Gastrocnemius medialis (tissue), 4 donors: ENCODE measurements around the gene APBB2. TPM values are rescaled to one million over a fixed set of nuclear protein-coding genes. Genes with fewer than 3 reads are reported as not detected.

Experiments used
- ATAC-seq, 2 donors: fragments of 150-250 bp; one replicate each; pipeline ENCODE4 v1.9.1; 2016
- DNase-seq, 2 donors: peaks; one replicate each; pipeline ENCODE4 v3.0.0-alpha.2; 2019
- H3K27ac ChIP-seq, 4 donors: fragments of 200-600 bp; sonication (generic); 1 replicate in 1 of 4; 2 replicates in 3 of 4; pipeline ENCODE4 v1.5.1; 2016 to 2018; ENCODE audit warnings: mild to moderate bottlenecking in 2 of 4, moderate library complexity in 1 of 4
- H3K27me3 ChIP-seq, 3 donors: fragments of 200-600 bp; sonication (generic) in 2 of 3; 1 replicate in 1 of 3; 2 replicates in 2 of 3; pipeline versions ENCODE4 v1.5.1 to v1.6.0; 2016 to 2019; ENCODE audit warnings: mild to moderate bottlenecking in 1 of 3, moderate library complexity in 1 of 3
- H3K36me3 ChIP-seq, 2 donors: fragments of 200-600 bp; sonication (generic) in 1 of 2; one replicate each; pipeline ENCODE4 v1.5.1; 2017 to 2018
- H3K4me1 ChIP-seq, 2 donors: fragments of 200-600 bp; sonication (generic) in 1 of 2; one replicate each; pipeline ENCODE4 v1.5.1; 2016 to 2017; ENCODE audit warnings: mild to moderate bottlenecking in 2 of 2
- H3K4me3 ChIP-seq, 4 donors: fragments of 200-600 bp; sonication (generic) in 3 of 4; 1 replicate in 1 of 4; 2 replicates in 3 of 4; pipeline ENCODE4 v1.5.1; 2016 to 2019; ENCODE audit warnings: mild to moderate bottlenecking in 2 of 4
- H3K9me3 ChIP-seq, 3 donors: fragments of 200-600 bp; sonication (generic) in 2 of 3; 1 replicate in 1 of 3; 2 replicates in 2 of 3; pipeline ENCODE4 v1.5.1; 2016 to 2019
- CTCF ChIP-seq, 5 experiments: fragments of 450-650 bp in 3 of 5; fragments of 200-600 bp in 2 of 5; sonication (generic) in 2 of 5; IDR thresholded peaks in 4 of 5; conservative IDR thresholded peaks in 1 of 5; 1 replicate in 4 of 5; 2 replicates in 1 of 5; pipeline ENCODE4 v1.5.1; 2016 to 2019; ENCODE audit warnings: antibody characterized with exemption in 5 of 5, mild to moderate bottlenecking in 3 of 5, moderate library complexity in 3 of 5
- POLR2A ChIP-seq, 2 donors: fragments of 450-650 bp; IDR thresholded peaks; one replicate each; pipeline ENCODE4 v1.6.1; 2017; ENCODE audit warnings: antibody characterized with exemption in 2 of 2, mild to moderate bottlenecking in 2 of 2, moderate library complexity in 2 of 2
- in situ Hi-C, 4 donors: fragments of 200-750 bp; cut with MboI; loops; one replicate each; pipeline versions ENCODE4 v1.15.0 to v1.8.0; 2017; ENCODE audit warnings: low sequenced_read_pairs in 4 of 4
- intact Hi-C: fragments of 100-400 bp; cut with DNase I; formaldehyde crosslinking; loops from one replicate; pipeline ENCODE4 v1.15.1; 2023; ENCODE audit warnings: low total_unique reads
- total RNA-seq, 4 donors: library from RNA; depleted of rRNA; stranded (reverse); fragments of >200 nt; gene quantifications; one replicate each; pipeline versions ENCODE4 v1.1.0 to v1.2.3, GENCODE V29; 2016

APBB2 gene
- total RNA-seq, 4 donors from 2014 or later: 14.3 to 20.5 (median 14.5) TPM

- TF ChIP-seq POLR2A (IDR thresholded peaks at IDR 0.05): no peak
- no peak for TF ChIP-seq CTCF (IDR thresholded peaks at IDR 0.05 in 4 of 5, conservative IDR thresholded peaks at IDR 0.05 in 1 of 5)
- H3K9me3 ChIP-seq: no peaks in the 10 kb centered on the region
- intact Hi-C loops: no loop called here
- H3K4me1 ChIP-seq: peaks cover 48 to 49% of the 10 kb centered on the region in 2 donors
- H3K27me3 ChIP-seq: no peaks in the 10 kb centered on the region
- ATAC-seq (no peak), DNase-seq (no peak)
- in situ Hi-C loops: no loop called here
- no peaks in the 10 kb centered on the region for H3K36me3 ChIP-seq
- no peak overlapping the region for H3K4me3 ChIP-seq
- H3K27ac ChIP-seq: no peak overlapping the region
These were observed 76.5 kb downstream of the APBB2 start for GRCh38 chr4:41137879-41138278.

- DNase-seq (no peak), ATAC-seq (no peak)
- TF ChIP-seq POLR2A (IDR thresholded peaks at IDR 0.05) (no peak), CTCF (IDR thresholded peaks at IDR 0.05 in 4 of 5, conservative IDR thresholded peaks at IDR 0.05 in 1 of 5) (no peak)
- Histone ChIP-seq H3K4me3 (no peak overlapping the region), H3K9me3 (no peaks in the 10 kb centered on the region), H3K36me3 (no peaks in the 10 kb centered on the region), H3K27me3 (no peaks in the 10 kb centered on the region), H3K4me1 (peaks cover 39% of the 10 kb centered on the region in 2 donors), H3K27ac (peak overlapping the region in 3 of 4 donors; percentile 0 to 42 (median 13))
- intact Hi-C loops (no loop called here), in situ Hi-C loops (no loop called here)
These were observed 77.9 kb downstream of the APBB2 start for GRCh38 chr4:41136456-41136855.

GRCh38 chr4:41135801-41136200 is 78.5 kb downstream of the APBB2 start:
- intact Hi-C loops: no loop called here
- TF ChIP-seq POLR2A (IDR thresholded peaks at IDR 0.05) (no peak), CTCF (IDR thresholded peaks at IDR 0.05 in 4 of 5, conservative IDR thresholded peaks at IDR 0.05 in 1 of 5) (no peak)
- ATAC-seq (no peak), DNase-seq (no peak)
- in situ Hi-C loops: no loop called here
- peaks cover 36 to 37% of the 10 kb centered on the region in 2 donors for H3K4me1 ChIP-seq
- no peaks in the 10 kb centered on the region for H3K36me3 ChIP-seq
- H3K27ac ChIP-seq: peak overlapping the region in 2 of 4 donors; percentile 13 to 42
- H3K27me3 ChIP-seq: no peaks in the 10 kb centered on the region
- H3K9me3 ChIP-seq: no peaks in the 10 kb centered on the region
- no peak overlapping the region for H3K4me3 ChIP-seq

- no peaks in the 10 kb centered on the region for H3K9me3 ChIP-seq
- H3K36me3 ChIP-seq: no peaks in the 10 kb centered on the region
- no peaks in the 10 kb centered on the region for H3K27me3 ChIP-seq
- intact Hi-C loops: no loop called here
- DNase-seq (no peak), ATAC-seq (peak; percentile 36 to 52)
- no peak for TF ChIP-seq CTCF (IDR thresholded peaks at IDR 0.05 in 4 of 5, conservative IDR thresholded peaks at IDR 0.05 in 1 of 5)
- no peak for TF ChIP-seq POLR2A (IDR thresholded peaks at IDR 0.05)
- in situ Hi-C loops: no loop called here
- no peak overlapping the region for H3K4me3 ChIP-seq
- H3K27ac ChIP-seq: no peak overlapping the region
- peaks cover 36 to 37% of the 10 kb centered on the region in 2 donors for H3K4me1 ChIP-seq
These were observed 79.8 kb downstream of the APBB2 start for GRCh38 chr4:41134581-41134980.

GRCh38 chr4:41133454-41134018 is 80.8 kb downstream of the APBB2 start:
- no peaks in the 10 kb centered on the region for H3K27me3 ChIP-seq
- no peaks in the 10 kb centered on the region for H3K36me3 ChIP-seq
- no peak overlapping the region for H3K4me3 ChIP-seq
- peak in 1 of 2 donors; percentile 55 for ATAC-seq
- intact Hi-C loops (no loop called here), in situ Hi-C loops (no loop called here)
- no peak for TF ChIP-seq CTCF (IDR thresholded peaks at IDR 0.05 in 4 of 5, conservative IDR thresholded peaks at IDR 0.05 in 1 of 5)
- DNase-seq: no peak
- peaks cover 36 to 37% of the 10 kb centered on the region in 2 donors for H3K4me1 ChIP-seq
- no peak overlapping the region for H3K27ac ChIP-seq
- H3K9me3 ChIP-seq: no peaks in the 10 kb centered on the region
